OCI-LY3 (cell line): Measurements from ENCODE around the gene RCAN2.

Experiments used
- H2AFZ ChIP-seq: fragments of 200-600, 300-600 bp; shearing (Covaris generic); 2 replicates; pipeline ENCODE4 v1.6.0; 2014; ENCODE audit warnings: antibody characterized with exemption, low read depth, low read length
- H3K27ac ChIP-seq: fragments of 200-600, 300-600 bp; sonication (generic); 2 replicates; pipeline ENCODE4 v1.5.1; 2014; ENCODE audit warnings: mild to moderate bottlenecking, low read length, moderate library complexity, mixed read lengths
- H3K27me3 ChIP-seq: fragments of 200-600, 300-600 bp; sonication (generic); 2 replicates; pipeline ENCODE4 v1.6.1; 2014; ENCODE audit warnings: low read depth, low read length, mixed read lengths
- H3K36me3 ChIP-seq: fragments of 200-600, 300-600 bp; sonication (generic); replicated peaks from 2 replicates; pipeline ENCODE3; 2014; ENCODE audit warnings: low read depth, low read length, mixed read lengths
- H3K4me1 ChIP-seq: fragments of 300-600, 200-600 bp; sonication (generic); 2 replicates; pipeline ENCODE4 v1.6.1; 2014; ENCODE audit warnings: low read length, mixed read lengths
- H3K4me2 ChIP-seq: fragments of 200-600, 300-600 bp; sonication (generic); 2 replicates; pipeline ENCODE4 v1.6.1; 2014; ENCODE audit warnings: low read length, mixed read lengths
- H3K4me3 ChIP-seq: fragments of 300-600, 200-600 bp; sonication (generic); 2 replicates; pipeline ENCODE4 v1.5.1; 2014; ENCODE audit warnings: antibody characterized with exemption, mild to moderate bottlenecking, low read length, moderate library complexity
- H3K79me2 ChIP-seq: fragments of 300-600, 200-600 bp; shearing (Covaris generic); 2 replicates; pipeline ENCODE4 v1.6.1; 2014; ENCODE audit warnings: mild to moderate bottlenecking, low read length, mixed read lengths
- H3K9ac ChIP-seq: fragments of 300-600, 200-600 bp; shearing (Covaris generic); 2 replicates; pipeline ENCODE4 v1.6.0; 2014; ENCODE audit warnings: mild to moderate bottlenecking, low read length, moderate library complexity
- H3K9me3 ChIP-seq: fragments of 200-600, 300-600 bp; shearing (Covaris generic); 2 replicates; pipeline ENCODE4 v1.6.1; 2014; ENCODE audit warnings: low read length, mixed read lengths; ENCODE audit not compliant: insufficient read depth
- H4K20me1 ChIP-seq: fragments of 200-600, 300-600 bp; sonication (generic); 2 replicates; pipeline ENCODE4 v1.6.1; 2016; ENCODE audit warnings: low read length, mixed read lengths; ENCODE audit not compliant: insufficient read depth
- EZH2phosphoT487 ChIP-seq: fragments of 200-600 bp; shearing (Covaris generic); IDR thresholded peaks from 2 replicates; pipeline ENCODE4 v1.6.1; 2018; ENCODE audit warnings: antibody characterized with exemption, mixed run types, low read depth
- TF ChIP-seq, protein P1 (sequence below): fragments of 200-600, 300-600 bp; sonication (generic); IDR thresholded peaks from 2 replicates; pipeline ENCODE4 v1.5.1; 2014; ENCODE audit warnings: antibody characterized with exemption, low read length, low read depth

Gene RCAN2

GRCh38 chr6:46469021-46469420 is 22.2 kb downstream of the RCAN2 start:
- TF ChIP-seq, protein P1, sequence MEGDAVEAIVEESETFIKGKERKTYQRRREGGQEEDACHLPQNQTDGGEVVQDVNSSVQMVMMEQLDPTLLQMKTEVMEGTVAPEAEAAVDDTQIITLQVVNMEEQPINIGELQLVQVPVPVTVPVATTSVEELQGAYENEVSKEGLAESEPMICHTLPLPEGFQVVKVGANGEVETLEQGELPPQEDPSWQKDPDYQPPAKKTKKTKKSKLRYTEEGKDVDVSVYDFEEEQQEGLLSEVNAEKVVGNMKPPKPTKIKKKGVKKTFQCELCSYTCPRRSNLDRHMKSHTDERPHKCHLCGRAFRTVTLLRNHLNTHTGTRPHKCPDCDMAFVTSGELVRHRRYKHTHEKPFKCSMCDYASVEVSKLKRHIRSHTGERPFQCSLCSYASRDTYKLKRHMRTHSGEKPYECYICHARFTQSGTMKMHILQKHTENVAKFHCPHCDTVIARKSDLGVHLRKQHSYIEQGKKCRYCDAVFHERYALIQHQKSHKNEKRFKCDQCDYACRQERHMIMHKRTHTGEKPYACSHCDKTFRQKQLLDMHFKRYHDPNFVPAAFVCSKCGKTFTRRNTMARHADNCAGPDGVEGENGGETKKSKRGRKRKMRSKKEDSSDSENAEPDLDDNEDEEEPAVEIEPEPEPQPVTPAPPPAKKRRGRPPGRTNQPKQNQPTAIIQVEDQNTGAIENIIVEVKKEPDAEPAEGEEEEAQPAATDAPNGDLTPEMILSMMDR: no peak
- TF ChIP-seq EZH2phosphoT487: no peak
- Histone ChIP-seq H3K9ac (no peak overlapping the region), H3K27me3 (peaks cover 9% of the 10 kb centered on the region), H2AFZ (no peak overlapping the region), H3K4me1 (no peaks in the 10 kb centered on the region), H3K27ac (no peak overlapping the region), H3K36me3 (no peaks in the 10 kb centered on the region), H3K79me2 (no peaks in the 10 kb centered on the region), H3K4me2 (no peak overlapping the region), H3K9me3 (no peaks in the 10 kb centered on the region), H3K4me3 (no peak overlapping the region), H4K20me1 (no peaks in the 10 kb centered on the region)

- peaks cover 12% of the 10 kb centered on the region for H3K27me3 ChIP-seq
- H2AFZ ChIP-seq: no peak overlapping the region
- H3K36me3 ChIP-seq: no peaks in the 10 kb centered on the region
- H3K27ac ChIP-seq: no peak overlapping the region
- no peak overlapping the region for H3K9ac ChIP-seq
- H4K20me1 ChIP-seq: no peaks in the 10 kb centered on the region
- H3K79me2 ChIP-seq: no peaks in the 10 kb centered on the region
- H3K9me3 ChIP-seq: no peaks in the 10 kb centered on the region
- TF ChIP-seq, protein P1: no peak
- TF ChIP-seq EZH2phosphoT487: no peak
- no peaks in the 10 kb centered on the region for H3K4me1 ChIP-seq
- no peak overlapping the region for H3K4me3 ChIP-seq
- H3K4me2 ChIP-seq: no peak overlapping the region
These were observed 22.7 kb downstream of the RCAN2 start for GRCh38 chr6:46468403-46469010.

GRCh38 chr6:46466570-46466969 is 24.7 kb downstream of the RCAN2 start:
- H3K27ac ChIP-seq: no peak overlapping the region
- H4K20me1 ChIP-seq: no peaks in the 10 kb centered on the region
- peaks cover 10% of the 10 kb centered on the region for H3K27me3 ChIP-seq
- H3K4me3 ChIP-seq: no peak overlapping the region
- H3K4me1 ChIP-seq: no peaks in the 10 kb centered on the region
- H3K79me2 ChIP-seq: no peaks in the 10 kb centered on the region
- H3K9me3 ChIP-seq: no peaks in the 10 kb centered on the region
- H3K9ac ChIP-seq: no peak overlapping the region
- H3K4me2 ChIP-seq: no peak overlapping the region
- TF ChIP-seq EZH2phosphoT487: no peak
- TF ChIP-seq, protein P1: no peak
- H2AFZ ChIP-seq: no peak overlapping the region
- no peaks in the 10 kb centered on the region for H3K36me3 ChIP-seq

- no peaks in the 10 kb centered on the region for H4K20me1 ChIP-seq
- H3K36me3 ChIP-seq: no peaks in the 10 kb centered on the region
- no peak overlapping the region for H3K4me2 ChIP-seq
- H3K4me3 ChIP-seq: no peak overlapping the region
- no peak overlapping the region for H3K9ac ChIP-seq
- no peak overlapping the region for H2AFZ ChIP-seq
- TF ChIP-seq EZH2phosphoT487: no peak
- TF ChIP-seq, protein P1: no peak
- peaks cover 16% of the 10 kb centered on the region for H3K27me3 ChIP-seq
- H3K9me3 ChIP-seq: no peaks in the 10 kb centered on the region
- no peaks in the 10 kb centered on the region for H3K79me2 ChIP-seq
- H3K27ac ChIP-seq: no peak overlapping the region
- no peaks in the 10 kb centered on the region for H3K4me1 ChIP-seq
These were observed 25.7 kb downstream of the RCAN2 start for GRCh38 chr6:46465294-46466165.
